Neutrophil (primary cell): ENCODE results near the gene METTL15.

Experiments used
- H3K27ac ChIP-seq: fragments of 200-600 bp; sonication (generic); 2 replicates; pipeline ENCODE4 v1.5.1; 2016; ENCODE audit warnings: mild to moderate bottlenecking, moderate library complexity
- H3K27me3 ChIP-seq: fragments of 200-600 bp; sonication (generic); 2 replicates; pipeline ENCODE4 v1.6.0; 2016; ENCODE audit warnings: mild to moderate bottlenecking
- H3K36me3 ChIP-seq: fragments of 200-600 bp; sonication (generic); 2 replicates; pipeline ENCODE4 v1.5.1; 2017
- H3K4me1 ChIP-seq, 2 experiments: fragments of 200-600 bp in 1 of 2; sonication (generic) in 1 of 2; 1 replicate in 1 of 2; 2 replicates in 1 of 2; pipeline versions ENCODE4 v1.5.1 to v1.6.1; 2013 to 2016; ENCODE audit warnings: low read depth in 1 of 2, low read length in 1 of 2, mild to moderate bottlenecking in 1 of 2, moderate library complexity in 1 of 2; ENCODE audit not compliant: control insufficient read depth in 1 of 2, insufficient read depth in 1 of 2
- H3K4me3 ChIP-seq, 2 experiments: fragments of 200-600 bp in 1 of 2; sonication (generic) in 1 of 2; 1 replicate in 1 of 2; 2 replicates in 1 of 2; pipeline ENCODE4 v1.5.1; 2013 to 2016; ENCODE audit warnings: low read depth in 1 of 2, low read length in 1 of 2, mild to moderate bottlenecking in 1 of 2, moderate library complexity in 1 of 2
- H3K9me3 ChIP-seq: fragments of 200-600 bp; sonication (generic); 2 replicates; pipeline ENCODE4 v1.5.1; 2016
- TF ChIP-seq, protein P1 (sequence below): fragments of 200-600 bp; sonication (generic); IDR thresholded peaks from 2 replicates; pipeline ENCODE4 v1.5.1; 2016; ENCODE audit warnings: antibody characterized with exemption

Gene METTL15

DNA sequence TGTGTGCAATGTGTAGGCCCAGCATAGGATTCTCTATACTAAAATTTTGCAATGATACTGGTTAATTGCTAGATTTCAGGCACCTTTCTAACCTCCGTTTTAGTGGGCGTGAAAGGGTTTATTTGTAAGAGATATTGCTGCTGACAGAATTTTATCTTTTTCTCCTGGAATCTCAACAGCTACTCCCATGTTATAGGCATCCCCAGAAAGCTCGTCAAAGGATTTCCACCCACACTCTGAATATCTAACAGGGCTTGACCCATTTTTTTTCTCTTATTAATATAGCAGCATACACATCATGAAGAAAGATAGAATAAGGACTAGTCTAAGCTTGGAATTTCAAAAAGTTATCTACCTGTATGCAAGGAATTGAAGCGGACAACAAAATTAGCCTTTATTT is 124.5 kb downstream of the METTL15 start:
- no peaks in the 10 kb centered on the region for H3K9me3 ChIP-seq
- TF ChIP-seq, protein P1, sequence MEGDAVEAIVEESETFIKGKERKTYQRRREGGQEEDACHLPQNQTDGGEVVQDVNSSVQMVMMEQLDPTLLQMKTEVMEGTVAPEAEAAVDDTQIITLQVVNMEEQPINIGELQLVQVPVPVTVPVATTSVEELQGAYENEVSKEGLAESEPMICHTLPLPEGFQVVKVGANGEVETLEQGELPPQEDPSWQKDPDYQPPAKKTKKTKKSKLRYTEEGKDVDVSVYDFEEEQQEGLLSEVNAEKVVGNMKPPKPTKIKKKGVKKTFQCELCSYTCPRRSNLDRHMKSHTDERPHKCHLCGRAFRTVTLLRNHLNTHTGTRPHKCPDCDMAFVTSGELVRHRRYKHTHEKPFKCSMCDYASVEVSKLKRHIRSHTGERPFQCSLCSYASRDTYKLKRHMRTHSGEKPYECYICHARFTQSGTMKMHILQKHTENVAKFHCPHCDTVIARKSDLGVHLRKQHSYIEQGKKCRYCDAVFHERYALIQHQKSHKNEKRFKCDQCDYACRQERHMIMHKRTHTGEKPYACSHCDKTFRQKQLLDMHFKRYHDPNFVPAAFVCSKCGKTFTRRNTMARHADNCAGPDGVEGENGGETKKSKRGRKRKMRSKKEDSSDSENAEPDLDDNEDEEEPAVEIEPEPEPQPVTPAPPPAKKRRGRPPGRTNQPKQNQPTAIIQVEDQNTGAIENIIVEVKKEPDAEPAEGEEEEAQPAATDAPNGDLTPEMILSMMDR, result no peak
- no peaks in the 10 kb centered on the region for H3K27me3 ChIP-seq
- no peak overlapping the region for H3K27ac ChIP-seq
- no peak overlapping the region for H3K4me3 ChIP-seq
- no peaks in the 10 kb centered on the region for H3K4me1 ChIP-seq
- no peaks in the 10 kb centered on the region for H3K36me3 ChIP-seq

- Histone ChIP-seq H3K4me3 (no peak overlapping the region), H3K4me1 (no peaks in the 10 kb centered on the region), H3K27ac (no peak overlapping the region), H3K27me3 (no peaks in the 10 kb centered on the region), H3K9me3 (no peaks in the 10 kb centered on the region), H3K36me3 (no peaks in the 10 kb centered on the region)
- TF ChIP-seq, protein P1, result no peak
Observed at GRCh38 chr11:28241760-28242159, 133.6 kb downstream of the METTL15 start.

GRCh38 chr11:28242596-28242995 is 134.4 kb downstream of the METTL15 start:
- no peaks in the 10 kb centered on the region for H3K4me1 ChIP-seq
- no peak overlapping the region for H3K4me3 ChIP-seq
- H3K9me3 ChIP-seq, result no peaks in the 10 kb centered on the region
- TF ChIP-seq, protein P1, result no peak
- H3K36me3 ChIP-seq, result no peaks in the 10 kb centered on the region
- H3K27me3 ChIP-seq, result no peaks in the 10 kb centered on the region
- H3K27ac ChIP-seq, result no peak overlapping the region

GRCh38 chr11:28243061-28243460 is 134.9 kb downstream of the METTL15 start:
- H3K4me1 ChIP-seq, result no peaks in the 10 kb centered on the region
- no peak overlapping the region for H3K4me3 ChIP-seq

GRCh38 chr11:28243581-28243980 is 135.4 kb downstream of the METTL15 start:
- TF ChIP-seq, protein P1, result no peak
- no peak overlapping the region for H3K27ac ChIP-seq
- H3K4me1 ChIP-seq, result no peaks in the 10 kb centered on the region

More at GRCh38 chr11:28243061-28243460, 134.9 kb downstream of the METTL15 start:
- Histone ChIP-seq H3K27ac (no peak overlapping the region), H3K9me3 (no peaks in the 10 kb centered on the region), H3K27me3 (no peaks in the 10 kb centered on the region), H3K36me3 (no peaks in the 10 kb centered on the region)
- TF ChIP-seq, protein P1, result no peak

GRCh38 chr11:28245131-28245530 is 136.9 kb downstream of the METTL15 start:
- TF ChIP-seq, protein P1, result no peak
- H3K36me3 ChIP-seq, result no peaks in the 10 kb centered on the region

More at GRCh38 chr11:28243581-28243980, 135.4 kb downstream of the METTL15 start:
- no peaks in the 10 kb centered on the region for H3K9me3 ChIP-seq
- no peaks in the 10 kb centered on the region for H3K36me3 ChIP-seq
- H3K27me3 ChIP-seq, result no peaks in the 10 kb centered on the region
- no peak overlapping the region for H3K4me3 ChIP-seq

More at GRCh38 chr11:28245131-28245530, 136.9 kb downstream of the METTL15 start:
- Histone ChIP-seq H3K27ac (no peak overlapping the region), H3K4me1 (no peaks in the 10 kb centered on the region), H3K27me3 (no peaks in the 10 kb centered on the region), H3K4me3 (no peak overlapping the region), H3K9me3 (no peaks in the 10 kb centered on the region)
